NCI-H146 treated with DMSO at 0.1 percent for 48 hours (cell line): ENCODE measurements around the gene RPS2.

ENCODE experiments used
- DNase-seq: peaks from one replicate; lab custom pipeline; 2025; ENCODE audit not compliant: unreplicated experiment; lab: John Stamatoyannopoulos, UW

Gene RPS2

DNA sequence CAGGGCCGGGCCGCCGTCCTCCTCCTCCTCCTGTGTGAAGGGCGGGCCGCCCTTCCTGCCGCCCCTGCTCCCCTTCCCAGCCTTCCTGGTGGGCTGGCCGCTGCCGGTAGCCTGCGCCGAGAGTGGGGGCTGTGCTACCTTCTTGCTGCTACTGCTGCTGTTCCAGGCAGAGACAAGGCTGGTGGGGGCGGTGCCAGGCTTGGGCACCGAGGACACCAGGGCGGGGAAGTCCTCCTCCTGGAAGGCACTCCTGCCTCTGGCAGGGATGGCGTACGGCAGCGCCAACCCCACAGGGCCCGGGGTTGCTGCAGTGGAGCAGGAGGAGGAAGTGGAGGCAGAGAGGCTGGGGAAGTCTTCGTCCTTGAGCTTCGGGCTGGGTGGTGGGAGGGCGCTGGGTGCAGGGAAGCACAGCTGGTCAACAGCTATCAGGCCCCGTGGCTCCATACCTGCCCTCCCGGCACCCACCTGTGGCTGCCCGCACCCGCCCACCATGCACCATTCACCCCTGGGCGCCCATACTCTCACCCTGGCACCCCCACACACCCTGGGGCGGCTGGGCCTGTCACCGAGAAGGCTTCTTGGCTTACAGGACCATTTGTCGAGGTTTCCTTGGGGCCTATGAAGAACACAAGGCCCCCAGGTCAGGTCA, 35.4 kb upstream of the RPS2 start:
- no peak for DNase-seq

DNA sequence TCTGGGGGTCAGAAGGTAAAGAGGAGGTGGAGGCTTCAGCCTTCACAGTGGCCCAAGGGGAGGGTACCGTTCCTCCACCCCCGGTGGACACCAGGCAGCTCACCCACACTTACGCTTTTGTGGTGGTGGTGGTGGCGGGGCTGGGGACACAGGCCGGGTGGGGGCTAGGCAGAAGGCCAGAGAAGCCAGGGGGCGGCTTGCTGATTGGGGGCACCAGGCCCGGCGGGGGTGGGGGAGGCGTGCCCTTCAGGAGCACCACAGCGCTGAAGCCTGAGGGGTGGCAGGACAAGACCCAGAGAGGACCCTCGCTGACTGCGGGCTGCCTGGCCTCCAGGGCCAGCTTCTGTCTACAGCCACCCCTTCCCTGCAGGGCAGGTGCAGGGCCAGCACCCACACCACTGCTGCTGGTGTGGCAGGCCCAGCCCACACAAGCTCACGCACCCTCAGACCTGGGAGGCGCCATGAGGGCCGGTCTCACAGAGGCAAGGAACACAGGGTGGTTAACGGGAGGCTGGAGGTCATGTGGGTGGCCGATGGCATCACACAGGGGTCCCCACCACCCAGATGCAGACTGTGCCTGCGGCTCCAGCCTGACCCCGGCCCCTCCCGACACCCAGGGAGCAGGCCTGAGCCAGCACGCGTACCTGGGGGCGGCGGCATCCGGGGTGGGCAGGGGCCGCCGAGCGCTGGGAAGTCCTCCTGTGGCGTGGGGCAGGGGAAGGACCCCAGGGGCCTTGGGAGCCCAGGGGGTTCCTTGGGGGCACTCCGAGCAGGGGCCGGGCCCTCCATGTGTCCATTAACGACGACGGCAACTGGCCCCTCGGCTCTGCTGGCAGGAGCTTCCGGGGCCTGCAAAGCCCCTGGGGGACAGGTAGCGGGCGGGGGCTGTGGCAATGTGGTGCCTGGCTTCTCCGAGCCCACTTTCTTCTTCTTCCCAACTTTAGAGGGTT, 34.5 kb upstream of the RPS2 start:
- no peak for DNase-seq

GRCh38 chr16:1998360-1998835, 33.8 kb upstream of the RPS2 start:
- DNase-seq = no peak

DNA sequence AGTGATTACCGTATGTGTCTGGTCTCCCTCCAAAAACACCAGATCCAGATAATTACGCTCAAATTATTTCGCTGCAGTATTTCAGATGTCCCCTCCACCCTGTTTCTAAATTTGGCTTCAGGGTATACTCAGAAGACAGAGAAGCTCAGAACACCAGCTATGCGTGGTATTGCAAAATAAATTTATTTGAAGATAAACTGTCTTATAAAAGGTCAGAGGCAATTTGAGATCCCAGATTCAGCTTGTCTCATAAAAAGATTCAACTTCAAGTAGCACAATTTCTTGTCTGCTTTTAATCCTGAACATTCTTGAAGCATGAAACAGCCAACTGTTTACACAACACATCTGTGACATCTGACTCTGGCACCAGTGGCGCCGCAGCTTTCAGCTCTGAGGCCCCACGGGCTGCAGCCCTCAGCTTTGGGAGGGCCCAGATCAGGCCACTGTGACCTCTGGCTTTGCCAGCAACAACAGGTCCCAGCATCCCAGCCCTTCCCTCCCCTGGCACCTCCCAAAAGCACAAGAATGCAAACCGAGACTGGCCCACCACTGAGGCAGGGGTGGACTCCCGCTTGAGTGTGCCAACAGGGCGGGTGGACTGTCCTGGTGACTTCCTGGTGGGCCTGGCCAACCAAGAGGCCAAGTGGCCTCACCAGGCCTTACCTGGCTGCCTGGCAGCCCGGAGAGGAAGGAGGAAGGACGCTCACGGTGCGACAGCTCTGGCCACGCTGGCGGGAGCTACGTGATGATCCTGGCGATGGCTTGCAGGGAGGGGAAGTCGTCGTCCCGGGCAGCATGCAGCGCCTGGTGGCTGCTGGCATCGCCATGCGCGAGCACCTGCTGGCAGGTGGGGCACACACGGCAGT, 33.1 kb upstream of the RPS2 start:
- DNase-seq = no peak

DNA sequence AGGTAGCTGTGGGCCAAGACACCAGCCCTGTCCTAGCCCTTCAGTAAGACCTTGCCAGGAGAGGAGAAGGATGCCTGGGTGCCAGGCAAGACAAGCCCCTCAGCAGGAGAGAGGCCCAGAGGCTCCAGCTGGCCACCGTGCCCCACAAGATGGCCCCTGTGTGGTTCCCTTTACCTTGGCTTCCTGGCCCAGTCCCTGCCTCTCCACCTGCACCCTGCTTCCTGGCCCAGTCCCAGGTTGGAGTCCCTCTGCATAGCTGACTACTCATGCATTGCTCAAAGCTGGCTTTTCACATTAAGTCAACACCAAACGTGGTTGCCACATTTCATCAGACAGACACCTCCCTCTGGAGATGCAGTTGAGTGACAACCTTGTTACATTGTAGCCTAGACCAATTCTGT, 29.1 kb upstream of the RPS2 start:
- no peak for DNase-seq

GRCh38 chr16:1992704-1993317, 28.2 kb upstream of the RPS2 start:
- DNase-seq = no peak

DNA sequence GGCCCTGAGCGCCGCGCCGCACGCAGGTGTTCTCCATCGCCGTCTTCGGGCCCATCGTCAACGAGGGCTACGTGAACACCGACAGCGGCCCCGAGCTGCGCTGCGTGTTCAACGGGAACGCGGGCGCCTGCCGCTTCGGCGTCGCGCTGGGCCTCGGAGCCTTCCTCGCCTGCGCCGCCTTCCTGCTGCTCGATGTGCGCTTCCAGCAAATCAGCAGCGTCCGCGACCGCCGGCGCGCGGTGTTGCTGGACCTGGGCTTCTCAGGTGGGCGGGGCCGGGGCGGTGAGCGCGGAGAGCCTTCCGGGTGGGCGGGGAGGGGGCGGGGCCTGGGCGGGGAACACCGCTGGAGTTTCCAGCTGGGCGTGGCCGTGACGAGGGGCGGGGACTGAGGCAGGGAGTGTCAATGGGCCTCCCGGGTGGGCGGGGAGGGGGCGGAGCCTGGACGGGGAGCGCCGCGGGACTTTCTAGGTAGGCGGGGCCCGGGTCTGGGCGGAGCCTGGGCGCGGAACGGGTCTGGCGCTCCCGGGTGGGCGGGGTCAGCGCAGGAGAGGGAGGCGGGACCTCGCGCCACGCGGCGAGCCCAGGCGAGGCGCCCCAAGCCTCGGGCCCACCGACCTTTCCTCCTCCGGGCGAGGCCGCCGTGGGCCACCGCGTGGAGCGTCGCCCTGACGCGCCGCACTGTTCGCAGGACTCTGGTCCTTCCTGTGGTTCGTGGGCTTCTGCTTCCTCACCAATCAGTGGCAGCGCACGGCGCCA, 27.5 kb upstream of the RPS2 start:
- no peak for DNase-seq

DNA sequence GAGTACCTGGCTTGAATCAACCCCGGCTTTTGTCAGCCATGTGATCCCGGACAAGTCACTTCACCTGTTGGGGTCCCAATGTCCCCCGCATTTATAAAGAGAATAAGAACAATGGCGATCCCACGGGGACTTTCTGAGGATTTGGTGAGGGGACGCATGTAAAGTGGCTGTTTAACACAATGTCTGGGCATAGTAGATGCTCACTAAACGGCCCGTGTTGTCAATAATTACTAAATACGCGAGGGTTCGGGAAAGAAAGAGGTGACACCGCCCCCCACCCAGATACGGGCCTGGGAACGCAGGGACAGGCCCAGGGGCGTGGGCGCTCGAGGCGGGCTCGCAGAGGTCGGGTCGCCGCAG, 26.9 kb upstream of the RPS2 start:
- DNase-seq = no peak

GRCh38 chr16:1991135-1991551, 26.5 kb upstream of the RPS2 start:
- no peak for DNase-seq

DNA sequence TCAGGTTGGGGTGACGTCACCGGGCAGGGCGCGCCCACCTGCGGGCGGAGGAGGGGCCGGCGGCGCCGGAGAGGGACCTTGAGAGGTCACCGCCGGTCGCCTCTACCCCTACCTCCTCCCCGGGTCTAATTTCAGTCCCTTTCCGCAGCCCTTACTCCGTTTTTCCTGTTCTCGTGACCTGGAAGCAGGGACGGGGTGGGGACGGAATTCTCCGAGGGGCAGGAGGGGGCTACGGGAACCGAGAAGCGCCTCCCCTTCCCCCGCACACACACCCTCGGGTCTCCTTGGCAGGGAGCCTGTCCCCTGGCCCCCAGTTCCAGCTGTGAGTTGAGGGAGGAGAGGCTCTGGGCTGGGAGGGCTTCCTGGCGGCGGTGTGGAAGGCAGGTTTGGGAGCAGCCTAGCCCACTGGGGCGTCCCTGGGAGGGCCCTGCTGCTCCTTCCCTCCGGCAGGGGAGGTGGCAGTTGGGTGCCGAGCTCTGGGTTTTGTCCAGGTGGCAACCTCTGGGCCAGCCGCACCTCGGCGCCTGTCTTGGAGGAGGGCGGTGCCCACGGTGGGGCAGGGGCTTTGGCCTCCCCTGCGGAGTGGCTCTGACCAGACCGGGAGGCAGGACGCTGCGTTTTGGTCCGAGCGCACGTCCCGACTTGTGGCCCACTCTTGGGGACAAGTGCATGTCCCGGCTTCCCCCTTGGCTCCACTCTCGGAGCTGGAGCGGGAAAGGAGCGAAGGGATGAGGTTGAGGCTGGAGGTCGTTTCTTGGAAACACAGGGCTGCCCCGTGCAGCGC, 25.9 kb upstream of the RPS2 start:
- peak; percentile 39 for DNase-seq

DNA sequence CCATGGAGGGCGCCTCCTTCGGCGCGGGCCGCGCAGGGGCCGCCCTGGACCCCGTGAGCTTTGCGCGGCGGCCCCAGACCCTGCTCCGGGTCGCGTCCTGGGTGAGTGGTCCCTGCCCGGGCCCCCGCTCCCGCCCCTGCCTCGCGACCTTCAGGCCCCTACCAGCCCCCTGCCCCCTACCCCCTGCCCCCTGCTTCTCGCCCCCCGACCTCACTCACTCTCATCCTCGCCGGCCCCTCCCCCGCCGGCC, 25.4 kb upstream of the RPS2 start:
- DNase-seq = no peak

DNA sequence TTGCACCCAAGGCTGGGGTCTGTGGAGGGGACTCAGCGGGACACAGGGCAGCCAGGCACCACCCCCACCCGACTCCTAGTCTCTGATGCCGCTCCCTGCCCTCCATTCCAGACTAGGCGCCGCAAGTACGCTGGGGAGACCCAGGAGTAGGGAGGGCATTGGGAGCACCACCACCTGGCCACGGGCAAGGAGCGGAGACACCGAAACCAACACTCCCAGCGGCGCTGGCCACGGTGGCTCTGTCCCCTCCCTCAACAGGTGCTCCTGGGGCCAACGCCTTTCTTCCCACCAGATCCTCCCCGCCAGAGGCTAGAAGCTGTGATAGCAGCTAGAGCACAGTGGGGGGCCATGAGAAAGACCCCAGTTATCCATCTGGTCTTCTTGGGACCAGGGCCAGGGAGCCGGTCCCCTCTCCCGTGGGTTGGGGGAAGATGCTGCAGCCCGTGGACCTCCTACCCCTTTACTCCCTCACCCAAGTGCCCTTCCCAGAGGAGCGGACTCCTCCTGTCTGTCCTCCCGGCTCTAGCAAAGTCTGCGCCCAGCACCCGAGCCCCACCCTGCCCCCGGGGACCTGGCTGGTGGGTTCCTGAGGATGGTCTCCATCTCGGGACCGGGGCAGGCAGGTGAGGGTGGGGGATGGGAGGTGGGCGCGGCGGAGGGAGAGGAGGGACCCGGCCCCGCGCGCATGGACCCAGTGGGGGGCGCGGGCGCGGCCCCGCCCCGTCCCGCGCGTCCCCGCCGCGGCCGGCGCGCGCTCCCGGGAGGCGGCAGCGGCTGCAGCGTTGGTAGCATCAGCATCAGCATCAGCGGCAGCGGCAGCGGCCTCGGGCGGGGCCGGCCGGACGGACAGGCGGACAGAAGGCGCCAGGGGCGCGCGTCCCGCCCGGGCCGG, 24.8 kb upstream of the RPS2 start, which contains the start of gene SYNGR3:
Gene SYNGR3, plus strand, starts transcription at position 762 of the 892 bp plus-strand sequence. CDS start 133 bp downstream, outside the sequence.
- DNase-seq = peak; percentile 46

- no peak for DNase-seq
Observed at GRCh38 chr16:1987198-1987597, 22.6 kb upstream of the RPS2 start.

DNA sequence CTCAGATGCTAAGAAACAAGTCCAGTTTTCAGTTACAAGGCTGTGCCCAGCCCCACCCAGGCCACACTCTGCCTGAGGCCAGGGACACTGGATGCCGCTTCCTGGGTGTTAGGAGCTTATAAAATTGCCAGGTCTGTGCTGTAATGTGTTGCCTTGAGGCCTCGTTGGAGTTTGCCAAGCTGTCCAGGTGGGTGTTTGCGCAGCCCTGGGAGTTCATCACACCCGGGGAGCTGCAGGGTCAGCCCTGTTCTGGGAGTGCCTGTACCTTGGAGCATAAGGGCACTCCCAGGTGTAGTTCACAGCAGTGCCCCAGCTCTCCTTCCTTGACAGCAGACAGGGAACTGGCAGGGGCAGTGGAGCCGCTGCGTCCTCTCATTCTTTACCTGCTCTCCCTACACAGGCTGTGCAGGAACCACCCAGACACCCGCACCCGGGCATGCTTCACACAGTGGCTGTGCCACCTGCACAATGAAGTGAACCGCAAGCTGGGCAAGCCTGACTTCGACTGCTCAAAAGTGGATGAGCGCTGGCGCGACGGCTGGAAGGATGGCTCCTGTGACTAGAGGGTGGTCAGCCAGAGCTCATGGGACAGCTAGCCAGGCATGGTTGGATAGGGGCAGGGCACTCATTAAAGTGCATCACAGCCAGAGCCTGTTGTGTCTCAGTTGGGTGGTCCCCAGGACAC, 21.0 kb upstream of the RPS2 start:
- no peak for DNase-seq

DNA sequence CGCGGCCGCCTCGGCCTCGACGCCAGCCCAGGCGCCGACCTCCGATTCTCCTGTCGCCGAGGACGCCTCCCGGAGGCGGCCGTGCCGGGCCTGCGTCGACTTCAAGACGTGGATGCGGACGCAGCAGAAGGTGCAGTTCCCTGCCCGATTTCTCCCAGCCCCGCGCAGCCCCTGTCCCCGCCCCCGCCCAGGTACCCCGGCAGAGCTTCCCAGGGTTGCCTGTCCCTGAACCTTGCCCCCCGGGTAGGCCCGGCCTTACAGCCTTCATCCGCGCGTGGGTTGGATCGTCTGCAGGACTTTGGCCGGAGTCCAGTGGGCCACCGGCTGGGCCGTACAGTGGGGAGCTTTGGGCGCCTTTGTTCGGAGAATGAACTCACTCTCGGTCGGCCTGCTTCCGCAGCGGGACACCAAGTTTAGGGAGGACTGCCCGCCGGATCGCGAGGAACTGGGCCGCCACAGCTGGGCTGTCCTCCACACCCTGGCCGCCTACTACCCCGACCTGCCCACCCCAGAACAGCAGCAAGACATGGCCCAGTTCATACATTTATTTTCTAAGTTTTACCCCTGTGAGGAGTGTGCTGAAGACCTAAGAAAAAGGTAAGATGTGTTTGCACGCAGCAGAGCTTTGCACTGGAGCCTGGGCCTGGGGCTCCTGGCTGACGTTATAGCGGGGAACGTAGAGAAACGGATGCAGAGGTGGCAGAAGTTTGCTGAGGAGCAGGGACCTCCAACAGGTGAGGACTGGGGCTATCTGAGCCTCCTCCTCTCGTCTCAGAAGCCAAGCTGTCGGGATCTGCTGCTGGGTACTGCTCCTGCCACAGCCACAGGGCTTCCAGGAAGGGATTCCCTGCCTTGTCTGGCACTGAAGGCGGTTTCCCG, 20.0 kb upstream of the RPS2 start:
- DNase-seq = no peak

DNA sequence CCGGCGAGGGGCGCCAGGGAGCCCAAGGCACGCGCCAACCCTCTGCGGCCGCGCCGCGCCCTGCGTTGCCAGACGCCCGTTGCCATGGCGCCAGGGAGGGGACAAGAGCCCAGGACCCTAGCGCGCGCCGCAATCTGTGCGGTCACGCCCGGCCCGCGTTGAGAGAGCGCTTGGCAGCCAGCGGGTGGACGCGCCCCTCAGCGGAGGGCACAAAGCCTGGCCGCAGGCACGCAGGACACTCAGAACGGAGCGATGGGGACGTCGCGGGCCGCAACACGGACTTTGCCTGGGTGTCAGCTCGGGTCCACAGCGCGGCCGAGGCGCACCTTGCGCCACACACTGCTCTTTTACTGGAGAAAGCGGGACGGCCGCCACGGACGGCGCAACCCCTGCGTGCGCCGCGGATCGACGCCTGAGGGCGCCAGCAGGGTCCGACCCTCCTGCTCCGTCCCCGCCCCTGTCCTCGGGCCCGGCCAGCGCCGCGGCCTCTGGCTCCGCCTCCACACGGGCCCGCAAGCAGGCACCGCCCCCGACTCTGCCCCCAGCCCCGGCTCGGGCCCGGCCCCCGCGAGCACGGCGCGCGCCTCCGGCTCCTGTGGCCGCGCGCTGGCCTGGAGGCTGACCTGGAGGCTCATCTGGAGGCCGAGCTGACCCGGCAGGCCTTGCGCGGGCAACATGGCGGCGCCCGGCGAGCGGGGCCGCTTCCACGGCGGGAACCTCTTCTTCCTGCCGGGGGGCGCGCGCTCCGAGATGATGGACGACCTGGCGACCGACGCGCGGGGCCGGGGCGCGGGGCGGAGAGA, 19.1 kb upstream of the RPS2 start, which contains the start of gene GFER:
Gene GFER, plus strand, starts transcription at position 650 of the 803 bp plus-strand sequence. Its CDS starts 26 bp downstream, at position 676.
- peak; percentile 83 for DNase-seq
